Inflammatory macrophage treated with lipopolysaccharide for 1 hour (primary cell): ENCODE data around the gene OPHN1.
A peak's percentile ranks its signal among the peaks of the same experiment; 100 is the strongest.
"Not testable (repeated sequence)": the region's sequence is repeated elsewhere in the genome, so short reads cannot be mapped to it uniquely, and the experiment has no call there.

ENCODE experiments used
- DNase-seq, 2 donors: peaks; one replicate each; pipeline ENCODE4 v3.0.0-alpha.2; 2020 to 2022

OPHN1 gene

DNA sequence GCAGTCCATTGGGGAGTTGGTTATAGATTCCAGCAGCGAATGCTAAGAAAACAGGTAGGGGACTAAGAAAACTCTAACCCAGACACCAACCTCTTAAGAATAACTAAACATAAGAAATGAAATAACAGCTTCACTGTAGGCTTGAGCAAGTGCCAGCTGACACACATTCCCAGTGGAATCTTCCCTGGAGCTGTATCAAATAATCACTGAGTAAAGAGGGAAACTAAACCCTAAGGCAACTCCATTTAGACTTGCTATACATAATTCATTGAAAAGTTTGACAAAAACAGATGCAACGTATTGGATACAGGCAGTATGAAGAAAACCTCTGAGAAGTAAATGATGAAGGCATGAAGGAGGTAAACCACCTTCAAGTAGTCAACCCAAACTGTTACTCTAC lies 293.5 kb downstream of the OPHN1 start:
- DNase-seq, result no peak

DNA sequence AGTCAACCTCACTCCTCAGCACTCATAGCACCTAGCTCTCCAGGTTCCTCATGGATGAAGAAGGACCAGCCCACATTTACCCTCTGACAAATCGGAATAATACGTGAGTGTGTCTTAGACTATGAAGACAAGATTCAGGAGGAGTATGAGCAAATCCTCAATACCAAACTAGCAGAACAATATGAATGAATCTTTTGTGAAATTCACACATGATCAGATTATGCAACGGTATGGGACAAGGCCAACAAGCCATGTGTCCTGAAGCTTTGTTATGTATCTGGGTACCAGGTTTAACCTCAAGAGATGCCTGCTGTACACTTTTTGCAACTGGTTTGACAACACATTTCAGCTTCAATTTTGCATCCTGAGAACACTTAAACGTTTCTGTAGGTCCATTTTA lies 300.1 kb downstream of the OPHN1 start:
- DNase-seq, result no peak

DNA sequence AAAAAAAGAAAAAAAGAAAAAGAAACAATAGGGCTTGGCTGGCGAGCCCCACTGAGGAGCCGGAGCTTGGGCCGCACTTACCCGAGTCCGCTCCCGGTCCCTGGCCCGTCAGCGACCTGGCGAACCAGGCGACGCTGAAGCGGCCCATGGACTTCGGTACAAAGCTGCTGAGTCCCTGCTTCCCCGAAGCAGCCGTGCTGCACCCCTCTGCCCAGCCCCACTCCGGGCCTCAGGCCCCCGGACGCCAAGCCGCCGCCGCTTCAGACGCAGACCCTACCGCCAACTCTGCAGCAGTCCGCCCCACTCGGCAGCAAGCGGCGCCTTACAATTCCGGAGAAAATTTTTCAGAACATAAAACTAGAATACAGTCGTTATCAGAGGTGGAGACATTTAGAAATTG lies 300.5 kb downstream of the OPHN1 start:
- DNase-seq, result no peak

DNA sequence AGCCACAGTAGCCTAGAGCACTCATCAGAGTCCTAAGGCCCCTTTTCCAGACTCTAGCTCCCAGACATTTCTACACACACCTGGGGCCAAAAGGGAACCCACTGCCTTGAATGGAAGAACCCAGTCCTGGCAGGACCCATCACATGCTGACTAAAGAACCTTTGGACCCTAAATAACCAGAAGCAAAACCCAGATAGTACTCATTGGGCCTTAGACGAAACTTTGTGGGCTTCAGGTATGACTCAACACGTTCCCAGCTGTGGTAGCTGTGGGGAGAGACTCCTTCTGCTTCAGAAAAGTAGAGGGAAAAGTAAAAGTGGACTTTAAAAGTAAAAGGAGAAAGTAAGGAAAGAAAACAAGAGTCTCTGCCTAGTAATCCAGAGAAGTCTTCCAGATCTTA lies 311.5 kb downstream of the OPHN1 start:
- DNase-seq, result no peak

DNA sequence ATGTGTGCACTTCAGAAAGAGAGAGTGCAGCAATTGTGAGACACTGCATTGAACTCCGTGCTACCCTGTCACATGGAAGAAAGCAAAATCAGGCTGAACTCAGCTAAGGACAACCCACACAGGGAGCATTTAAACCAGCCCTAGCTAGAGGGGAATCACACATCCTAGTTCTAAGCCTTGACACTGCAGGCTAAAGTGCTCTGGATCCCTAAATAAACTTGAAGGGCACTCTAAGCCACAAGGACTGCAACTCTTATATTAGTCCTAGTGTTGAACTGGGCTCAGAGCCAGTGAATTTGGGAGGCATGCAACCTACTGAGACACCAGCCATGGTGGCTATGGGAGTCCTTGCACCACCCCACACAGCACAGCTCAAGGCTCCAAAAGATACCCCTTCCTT lies 311.9 kb downstream of the OPHN1 start:
- no peak for DNase-seq

DNA sequence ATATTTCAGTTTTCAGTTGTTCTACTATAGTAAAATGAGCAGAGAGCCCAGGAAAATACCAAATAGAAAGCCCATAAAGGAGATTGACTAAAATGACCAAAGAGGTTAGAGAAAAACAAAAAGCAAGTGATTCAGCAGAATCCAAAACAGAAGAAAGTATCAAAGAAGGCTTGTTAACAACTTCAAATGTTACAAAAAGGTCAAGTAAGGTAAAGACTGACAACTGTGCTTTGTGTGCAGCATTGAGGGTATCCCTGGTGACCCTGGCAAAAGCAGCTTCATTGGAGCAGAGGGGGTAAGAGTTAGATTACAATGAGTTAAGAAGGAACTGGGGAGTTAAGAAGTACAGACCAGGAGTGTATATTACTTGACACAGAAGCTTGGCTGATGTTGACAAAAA lies 317.9 kb downstream of the OPHN1 start:
- no peak for DNase-seq

DNA sequence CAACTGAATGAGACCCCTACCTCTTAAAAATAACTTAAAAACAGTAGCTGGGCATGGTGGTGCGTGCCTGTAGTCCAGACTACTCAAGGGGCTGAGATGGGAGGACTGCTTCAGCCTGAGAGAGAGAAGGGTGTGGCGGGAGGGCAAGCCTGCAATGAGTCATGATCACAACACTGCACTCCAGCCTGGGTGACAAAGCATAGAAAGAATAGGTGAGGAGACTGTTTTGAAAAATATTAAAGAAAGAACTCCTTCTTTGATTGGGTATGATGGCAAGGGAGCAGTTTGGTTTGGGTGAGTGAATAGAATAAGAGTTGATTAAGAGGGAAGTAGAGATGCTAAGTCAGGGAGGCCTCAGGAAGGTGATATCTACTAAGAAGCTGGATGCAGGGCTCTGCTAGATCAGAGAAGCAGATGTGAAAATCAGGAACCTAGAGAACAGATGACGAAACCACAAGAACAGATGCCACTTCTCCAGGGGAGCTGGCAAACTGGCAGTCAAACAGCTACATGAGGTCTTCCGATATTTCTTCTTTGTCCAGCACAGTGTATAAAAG lies 318.6 kb downstream of the OPHN1 start:
- DNase-seq, result no peak

DNA sequence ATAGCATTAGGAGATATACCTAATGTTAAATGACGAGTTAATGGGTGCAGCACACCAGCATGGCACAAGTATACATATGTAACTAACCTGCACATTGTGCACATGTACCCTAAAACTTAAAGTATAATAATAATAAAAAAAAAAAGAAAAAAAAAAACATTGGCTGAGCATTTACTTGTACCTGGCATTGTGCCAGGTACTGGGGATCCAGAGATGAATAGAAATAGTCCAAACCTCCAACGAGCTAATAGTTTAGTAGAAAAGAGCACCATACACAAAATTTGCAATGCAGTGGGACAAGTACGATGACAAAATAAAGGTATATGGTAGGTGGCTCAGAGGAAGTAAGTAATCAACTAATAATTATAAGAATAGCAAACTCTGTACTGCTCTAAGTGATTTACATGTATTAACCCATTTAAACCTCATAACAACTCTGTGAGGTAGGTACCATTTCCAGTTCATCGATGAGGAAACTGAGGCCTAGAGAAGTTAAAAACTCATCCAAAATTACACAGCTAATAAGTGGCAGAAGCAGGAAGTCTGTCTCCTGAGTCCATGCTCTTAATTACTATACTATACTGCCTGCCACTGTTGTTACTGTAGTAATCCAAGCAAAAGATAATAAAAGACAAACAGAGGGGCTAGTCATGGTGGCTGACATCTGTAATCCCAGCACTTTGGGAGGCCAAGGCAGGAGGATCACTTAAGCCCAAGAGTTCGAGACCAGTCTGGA lies 319.3 kb downstream of the OPHN1 start:
- DNase-seq, result no peak

DNA sequence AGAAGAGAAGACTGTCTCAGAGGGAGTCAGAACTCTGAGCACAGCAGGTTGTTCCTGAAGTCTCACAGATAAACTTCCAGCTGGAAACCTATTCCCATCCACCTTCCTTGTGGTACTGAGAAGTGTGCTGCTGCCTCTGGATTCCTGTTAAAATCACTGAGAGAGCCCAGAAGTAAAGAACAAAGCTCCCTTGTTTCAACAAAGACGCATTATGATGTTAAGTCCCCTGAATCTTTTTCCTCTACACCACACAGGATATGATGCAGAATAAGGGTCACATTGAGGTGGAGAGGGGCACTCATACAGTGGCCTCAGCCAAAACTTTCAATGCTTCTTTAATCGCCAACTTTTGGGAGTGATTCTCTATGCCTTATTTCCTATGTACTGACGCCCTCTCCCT lies 321.0 kb downstream of the OPHN1 start:
- DNase-seq, result no peak

DNA sequence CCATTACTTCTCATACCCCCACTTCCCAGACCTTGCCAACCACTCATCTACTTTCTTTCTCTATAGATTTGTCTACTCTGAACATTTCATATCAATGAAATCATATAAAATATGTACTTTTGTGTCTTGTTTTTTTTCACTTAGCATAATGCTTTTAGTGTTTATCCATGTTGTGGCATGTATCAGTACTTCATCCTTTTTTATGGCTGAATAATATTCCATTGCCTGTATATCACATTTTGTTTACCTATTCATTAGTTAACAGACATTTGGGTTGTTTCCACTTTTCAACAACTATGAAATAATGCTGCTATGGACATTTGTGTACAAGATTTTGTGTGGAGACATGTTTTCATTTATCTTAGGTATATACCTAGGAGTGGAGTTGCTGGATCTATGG lies 324.1 kb downstream of the OPHN1 start:
- no peak for DNase-seq

DNA sequence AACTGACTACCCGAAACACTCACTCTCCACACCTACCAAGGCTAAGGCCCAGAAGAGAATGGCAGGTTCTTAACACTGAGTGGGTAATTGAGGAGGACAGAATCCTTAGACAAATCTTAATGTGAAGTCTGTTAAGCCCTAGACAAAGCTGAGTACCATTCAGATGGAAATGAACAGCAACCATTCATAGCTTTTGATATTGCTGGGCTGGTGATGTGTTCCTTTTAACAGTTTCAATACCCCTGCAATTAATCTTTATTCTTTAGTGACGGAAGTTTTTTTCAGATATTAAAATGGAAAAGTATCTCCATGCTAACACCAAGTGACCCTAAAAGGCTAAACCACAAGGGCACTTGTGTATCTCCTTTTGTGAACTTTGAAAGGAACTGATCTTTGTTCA lies 334.9 kb downstream of the OPHN1 start:
- no peak for DNase-seq

DNA sequence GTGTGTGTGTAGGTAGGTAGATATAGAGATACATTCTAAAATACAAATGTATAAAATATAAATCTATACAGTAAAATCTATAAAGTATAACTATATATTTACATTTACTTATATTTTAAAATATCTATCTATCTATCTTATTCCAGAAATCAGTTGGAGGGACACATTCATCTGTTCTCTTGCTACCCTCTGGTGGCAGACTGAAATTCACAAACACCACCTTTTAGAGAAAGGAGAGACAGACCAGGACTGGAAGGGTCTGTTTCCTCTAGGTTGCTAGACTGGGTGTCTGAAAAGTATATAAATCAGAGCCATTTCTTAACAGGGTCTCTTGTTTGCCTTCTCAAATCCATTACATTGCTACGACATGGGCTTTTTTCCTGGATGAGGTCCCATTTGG lies 343.0 kb downstream of the OPHN1 start:
- no peak for DNase-seq

DNA sequence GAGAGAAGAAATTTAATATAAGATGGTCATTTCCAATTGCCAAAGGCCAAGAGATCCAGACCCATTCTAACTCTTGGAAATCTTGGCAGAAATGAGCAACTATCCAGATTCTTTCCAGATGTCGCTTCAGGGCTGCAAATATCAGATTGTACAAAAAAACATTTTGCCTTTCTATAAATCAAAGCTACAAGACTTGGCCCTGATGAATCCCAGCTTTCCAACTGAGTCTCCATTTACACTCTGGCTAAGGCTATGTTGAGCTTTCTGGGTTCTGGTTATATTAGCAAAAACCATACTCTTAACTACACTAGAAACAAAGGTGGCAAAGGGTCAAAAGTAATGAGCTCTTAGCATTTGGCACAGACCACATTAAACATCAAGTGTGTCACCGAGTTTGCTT lies 345.8 kb downstream of the OPHN1 start:
- DNase-seq, result no peak

DNA sequence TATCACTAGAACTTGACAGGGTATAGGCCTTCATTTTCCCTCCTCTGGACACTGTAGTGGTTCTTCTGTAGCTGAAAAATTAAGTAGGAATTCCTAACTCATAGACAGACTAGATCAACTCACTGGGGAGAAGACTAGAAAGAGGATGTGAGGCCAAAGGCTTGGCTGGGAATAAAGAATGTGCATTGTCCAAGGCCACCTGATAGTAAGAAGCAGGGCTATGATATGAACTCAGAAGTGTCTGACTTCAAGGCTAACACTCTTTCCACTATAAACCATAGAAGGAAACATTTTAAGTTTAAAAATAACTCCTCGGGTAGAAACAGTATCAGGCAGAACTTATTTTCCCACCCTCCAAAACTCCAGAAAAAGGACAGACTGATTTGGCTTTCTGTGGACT lies 346.6 kb downstream of the OPHN1 start:
- no peak for DNase-seq

DNA sequence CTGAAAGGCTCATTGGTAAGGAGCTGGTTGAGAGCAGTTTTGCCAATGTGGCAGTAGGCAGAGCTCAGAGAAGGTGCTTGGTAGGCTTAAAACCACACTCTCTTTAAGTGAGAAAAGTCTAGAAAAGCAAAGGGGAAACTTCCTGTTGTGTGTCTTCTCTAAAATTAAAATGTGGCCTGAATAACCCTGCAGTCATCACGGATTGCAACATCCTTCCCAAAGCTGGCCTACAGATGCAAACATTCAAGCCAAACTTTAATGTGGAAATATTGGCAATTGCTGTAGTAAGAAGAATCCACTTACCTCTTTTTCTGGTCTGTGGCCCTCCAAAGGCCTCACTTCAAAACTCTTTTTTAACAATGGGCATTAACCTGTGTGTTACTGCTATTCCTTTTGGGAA lies 348.5 kb downstream of the OPHN1 start:
- DNase-seq, result peak; percentile 27

DNA sequence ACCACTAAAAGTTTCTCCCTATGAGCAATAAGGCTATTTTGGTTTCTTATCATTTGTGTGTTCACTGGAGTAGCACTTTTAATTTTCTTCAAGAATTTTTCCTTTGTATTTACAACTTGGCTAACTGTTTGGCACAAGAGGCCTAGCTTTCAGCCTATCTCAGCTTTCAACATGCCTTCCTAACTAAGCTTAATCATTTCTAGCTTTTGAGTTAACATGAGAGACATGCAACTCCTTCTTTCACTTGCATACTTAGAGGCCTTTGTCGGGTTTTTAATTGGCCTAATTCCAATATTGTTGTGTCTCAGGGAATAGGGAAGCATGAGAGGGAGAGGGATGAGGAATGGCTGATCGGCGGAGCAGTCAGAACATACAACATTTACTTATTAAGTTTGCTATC lies 349.8 kb downstream of the OPHN1 start:
- DNase-seq, result no peak

DNA sequence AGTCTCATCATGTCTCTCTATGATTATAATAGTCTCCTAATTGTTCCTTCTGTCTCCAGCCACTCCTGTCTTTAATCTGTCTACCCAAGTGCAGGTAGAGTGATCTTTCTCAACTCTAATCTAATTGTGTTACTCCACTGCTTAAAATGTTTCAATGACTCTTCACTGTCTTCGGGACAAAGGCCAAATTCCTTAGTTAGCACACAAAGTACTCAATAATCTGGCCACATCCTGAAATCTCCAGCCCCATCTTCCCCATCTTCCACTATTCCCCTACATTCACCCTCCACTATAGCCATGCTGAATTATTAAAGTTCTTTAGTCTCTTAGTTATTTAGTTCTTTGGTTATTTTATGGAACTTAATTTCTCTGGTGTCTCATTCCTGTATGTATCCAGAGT lies 353.3 kb downstream of the OPHN1 start:
- no peak for DNase-seq

DNA sequence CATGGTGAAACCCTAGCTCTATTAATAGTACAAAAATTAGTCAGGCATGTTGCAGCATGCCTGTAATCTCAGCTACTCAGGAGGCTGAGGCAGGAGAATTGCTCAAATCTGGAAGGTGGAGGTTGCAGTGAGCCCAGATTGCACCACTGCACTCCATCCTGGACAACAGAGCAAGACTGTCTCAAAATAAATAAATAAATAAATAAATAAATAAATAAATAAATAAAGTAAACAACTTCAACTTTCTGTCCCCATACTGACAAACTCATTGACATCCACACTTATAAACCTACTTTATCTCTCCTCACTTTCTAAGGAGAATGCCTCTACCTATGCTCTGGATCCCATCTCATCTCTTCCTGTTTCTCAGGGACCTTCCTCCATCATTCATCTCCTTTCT lies 354.5 kb downstream of the OPHN1 start:
- DNase-seq, result not testable (repeated sequence)

DNA sequence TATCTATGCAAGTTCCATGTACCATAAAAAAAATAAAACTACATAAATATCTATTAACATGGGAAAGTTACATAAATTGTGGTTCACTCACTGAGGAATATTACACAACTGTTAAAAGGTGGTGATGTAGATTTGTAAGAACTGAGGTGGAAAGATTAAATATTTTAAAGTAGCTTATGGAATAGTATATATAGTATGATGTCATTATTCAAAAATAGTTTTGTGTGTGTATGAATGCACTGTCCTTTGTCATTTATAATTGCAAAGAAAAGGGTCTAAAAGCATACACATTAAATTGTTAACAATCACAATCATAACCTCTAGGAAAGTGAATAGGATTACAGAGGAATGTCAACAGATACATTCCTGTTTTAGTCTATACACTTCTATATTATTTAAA lies 355.9 kb downstream of the OPHN1 start:
- no peak for DNase-seq

DNA sequence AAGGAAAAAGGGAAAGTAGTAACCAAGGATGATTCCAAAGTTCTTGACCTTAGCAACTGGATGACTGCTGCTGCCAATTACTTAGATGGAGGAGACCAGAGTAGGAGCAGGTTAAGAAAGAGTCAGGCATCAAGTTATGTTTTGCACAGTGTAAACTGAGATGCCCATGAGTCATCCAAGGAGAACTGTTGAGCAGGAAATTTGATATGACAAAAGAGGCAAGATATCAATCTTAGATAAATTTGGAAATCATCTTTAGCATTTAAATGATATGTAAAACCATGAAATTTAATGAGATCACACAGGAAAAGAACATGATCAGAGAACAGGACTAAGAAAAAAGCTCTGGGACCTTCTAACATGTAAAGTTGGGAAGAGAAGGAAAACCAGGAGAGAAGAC lies 361.3 kb downstream of the OPHN1 start:
- no peak for DNase-seq

DNA sequence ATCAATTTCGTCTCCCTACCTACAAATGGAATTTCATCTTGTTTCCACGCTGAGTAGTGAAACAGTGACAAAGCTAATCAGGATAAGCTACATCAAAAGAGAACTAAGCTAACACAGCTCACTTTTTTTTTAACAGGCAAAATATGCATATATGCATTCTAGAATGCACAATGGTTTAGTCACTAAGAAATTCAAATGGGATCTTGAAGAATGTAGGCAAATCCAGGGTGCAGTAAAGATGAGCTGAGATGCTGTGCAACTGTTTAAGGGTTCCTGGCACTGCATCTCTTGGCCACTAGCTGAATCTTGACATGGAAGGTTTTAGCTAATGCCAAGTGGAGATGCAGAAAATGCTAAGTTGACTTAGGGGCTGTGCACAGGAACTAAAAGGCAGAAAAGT lies 363.2 kb downstream of the OPHN1 start:
- DNase-seq, result not testable (repeated sequence)

DNA sequence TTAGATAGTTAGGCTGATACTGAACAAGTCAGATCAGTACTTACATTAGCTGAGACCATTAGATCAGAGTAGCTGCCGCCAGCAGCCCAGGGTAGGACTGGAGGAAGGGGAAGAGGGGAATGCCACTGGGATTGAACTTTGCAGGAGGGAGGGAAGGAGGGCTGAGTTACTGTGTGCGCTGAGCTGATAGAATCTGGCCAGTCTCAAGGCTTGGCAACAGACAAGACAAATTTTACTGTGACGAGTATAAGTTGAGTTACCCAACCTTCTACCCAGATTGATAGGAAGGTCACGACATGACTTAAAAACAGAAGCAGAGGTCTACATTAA lies 372.1 kb downstream of the OPHN1 start:
- no peak for DNase-seq

DNA sequence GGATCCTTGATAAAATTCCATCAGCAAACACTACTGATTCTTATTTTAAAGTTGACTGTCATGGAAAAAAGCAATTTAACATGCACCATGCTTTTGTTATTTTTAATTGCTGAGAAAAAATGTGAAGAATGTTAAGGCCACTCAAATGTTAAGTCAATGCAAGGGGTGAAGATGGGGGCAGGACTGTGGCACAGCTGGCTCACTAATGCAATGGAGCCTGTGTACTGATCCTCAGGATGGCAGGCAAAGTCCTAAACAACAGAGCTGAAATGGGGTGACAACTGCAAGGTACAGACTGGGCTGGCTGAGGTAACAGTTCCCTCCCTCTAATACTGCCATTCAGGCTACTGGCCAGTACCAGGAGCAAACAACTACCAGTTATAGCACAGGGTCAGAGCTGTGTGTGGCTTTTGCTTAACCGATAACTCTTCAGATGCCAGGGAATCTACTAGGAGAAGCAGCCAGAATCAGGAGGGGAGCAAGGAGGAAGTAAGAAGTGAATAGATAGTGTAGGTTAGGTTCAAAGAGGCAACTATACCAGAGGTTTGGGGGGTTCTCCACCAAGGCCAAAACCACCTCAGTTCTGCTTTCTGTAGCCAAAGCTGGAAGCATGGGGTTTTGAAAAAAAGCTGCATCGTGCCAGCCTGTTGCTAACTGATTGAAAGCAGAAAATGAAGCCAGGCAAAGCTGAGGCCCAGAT lies 372.6 kb downstream of the OPHN1 start:
- DNase-seq, result no peak

DNA sequence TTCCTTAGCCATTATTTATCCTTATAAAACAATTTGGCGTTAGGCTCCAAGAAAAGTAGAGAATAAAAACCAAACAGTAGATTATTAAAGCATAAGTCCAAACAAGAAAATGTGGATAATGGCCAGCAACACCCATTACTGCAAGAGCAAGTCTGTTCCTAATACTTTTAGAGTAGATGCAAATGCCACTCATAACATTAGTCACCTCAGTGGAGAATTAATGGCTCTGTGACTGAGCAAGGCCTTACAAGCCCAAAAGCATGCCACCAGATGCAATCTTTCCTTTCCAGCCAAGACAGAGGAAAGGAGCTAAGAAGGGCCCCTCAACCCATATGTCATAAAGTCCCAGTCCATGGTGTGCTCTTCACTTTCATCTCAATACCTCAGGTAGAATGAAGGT lies 373.8 kb downstream of the OPHN1 start:
- no peak for DNase-seq

DNA sequence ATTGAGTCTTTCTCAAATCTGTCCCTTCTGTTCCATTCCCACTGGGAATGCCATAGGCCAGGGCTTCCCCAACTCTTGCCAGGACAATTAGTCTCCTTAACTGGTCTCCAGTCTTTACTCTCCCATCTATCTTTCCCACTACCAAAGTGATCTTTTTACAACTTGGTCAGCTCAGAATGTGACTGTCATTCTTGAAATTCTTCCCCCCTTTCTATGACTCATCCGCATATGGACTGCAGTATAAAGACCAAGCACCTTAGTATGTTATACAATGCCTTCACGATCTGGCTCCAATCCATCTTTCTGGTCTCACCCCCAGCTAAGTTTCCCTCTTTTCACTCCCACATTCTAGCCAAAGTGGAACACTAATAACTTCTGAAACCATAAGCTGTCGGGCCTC lies 383.8 kb downstream of the OPHN1 start:
- no peak for DNase-seq
